ENCODE results near the gene ZNF496. TPM values are rescaled to one million over a fixed set of nuclear protein-coding genes. Genes with fewer than 3 reads are reported as not detected.
"Not testable (repeated sequence)": the region's sequence is repeated elsewhere in the genome, so short reads cannot be mapped to it uniquely, and the experiment has no call there.

The ZNF496 gene
- total RNA-seq, 1 experiment from 2014 or later: 36.4 TPM

- H3K27me3 ChIP-seq (replicated peaks; ENCODE audit: control insufficient read depth, insufficient read depth, low read length): no peaks in the 10 kb centered on the region
- Mint-ChIP-seq H3K36me3 (ENCODE audit: insufficient read depth, unreplicated experiment) (no peaks in the 10 kb centered on the region), H3K4me3 (ENCODE audit: unreplicated experiment) (no peak overlapping the region), H3K4me1 (ENCODE audit: low read depth, unreplicated experiment) (no peaks in the 10 kb centered on the region), H3K27me3 (ENCODE audit: insufficient read depth, unreplicated experiment) (no peaks in the 10 kb centered on the region), H3K9me3 (ENCODE audit: unreplicated experiment) (peaks cover 30% of the 10 kb centered on the region), H3K27ac (ENCODE audit: unreplicated experiment) (no peak overlapping the region)
- intact Hi-C loops (cut with micrococcal nuclease; ENCODE audit: unreplicated experiment): no loop called here
- no peak overlapping the region for H3K4me3 ChIP-seq (ENCODE audit: low read depth, low read length)
- DNase-seq: no peak
- TF ChIP-seq CTCF (IDR thresholded peaks at IDR 0.05; ENCODE audit: insufficient read depth in 1 of 2, low read depth in 1 of 2, low read length in 1 of 2, severe bottlenecking in 1 of 2, unreplicated experiment in 1 of 2): no peak
- ChIA-PET CTCF (no interaction called here), POLR2A (no interaction called here)
- H3K4me1 ChIP-seq: no peaks in the 10 kb centered on the region
- H3K9me3 ChIP-seq: peaks cover 3% of the 10 kb centered on the region; the same call in 1 of the 2 replicates
- H3K36me3 ChIP-seq (ENCODE audit: control insufficient read depth, insufficient read depth, low read length): no peaks in the 10 kb centered on the region
- no TSS peak for BruUV-seq (replicated peaks)
Measured at GRCh38 chr1:247268390-247269045, 63.1 kb downstream of the ZNF496 start.

GRCh38 chr1:247266053-247266452 is 65.6 kb downstream of the ZNF496 start:
- POLR2A ChIA-PET: interaction anchor here (0.6 kb wide), 1 partner anchor 188 kb away, joined by 3 read pairs; the partner anchor contains the start of gene ZNF670
- H3K36me3 ChIP-seq (ENCODE audit: control insufficient read depth, insufficient read depth, low read length): no peaks in the 10 kb centered on the region
- no peaks in the 10 kb centered on the region for H3K27me3 ChIP-seq (replicated peaks; ENCODE audit: control insufficient read depth, insufficient read depth, low read length)
- no TSS peak for BruUV-seq (replicated peaks)
- H3K9me3 ChIP-seq: peaks cover 4% of the 10 kb centered on the region; the same call in 1 of the 2 replicates
- TF ChIP-seq CTCF (IDR thresholded peaks at IDR 0.05; ENCODE audit: insufficient read depth in 1 of 2, low read depth in 1 of 2, low read length in 1 of 2, severe bottlenecking in 1 of 2, unreplicated experiment in 1 of 2): no peak
- H3K27ac Mint-ChIP-seq (ENCODE audit: unreplicated experiment): no peak overlapping the region
- CTCF ChIA-PET: no interaction called here
- intact Hi-C loops (cut with micrococcal nuclease; ENCODE audit: unreplicated experiment): no loop called here
- no peak for DNase-seq
- H3K4me1 Mint-ChIP-seq (ENCODE audit: low read depth, unreplicated experiment): no peaks in the 10 kb centered on the region
- H3K4me1 ChIP-seq: no peaks in the 10 kb centered on the region
- H3K4me3 ChIP-seq (ENCODE audit: low read depth, low read length): no peak overlapping the region
- peaks cover 19% of the 10 kb centered on the region for H3K9me3 Mint-ChIP-seq (ENCODE audit: unreplicated experiment)
- H3K4me3 Mint-ChIP-seq (ENCODE audit: unreplicated experiment): no peak overlapping the region
- H3K27me3 Mint-ChIP-seq (ENCODE audit: insufficient read depth, unreplicated experiment): no peaks in the 10 kb centered on the region
- H3K36me3 Mint-ChIP-seq (ENCODE audit: insufficient read depth, unreplicated experiment): no peaks in the 10 kb centered on the region

GRCh38 chr1:247255772-247256171 is 75.9 kb downstream of the ZNF496 start, which contains the start of gene VN1R5:
Gene VN1R5, plus strand, starts transcription at chr1:247256072.
- H3K27ac Mint-ChIP-seq (ENCODE audit: unreplicated experiment); H3K4me1 ChIP-seq; POLR2A ChIA-PET; CTCF ChIA-PET; H3K27me3 Mint-ChIP-seq (ENCODE audit: insufficient read depth, unreplicated experiment); BruUV-seq (replicated peaks); H3K4me1 Mint-ChIP-seq (ENCODE audit: low read depth, unreplicated experiment); H3K4me3 Mint-ChIP-seq (ENCODE audit: unreplicated experiment); H3K27me3 ChIP-seq (replicated peaks; ENCODE audit: control insufficient read depth, insufficient read depth, low read length); H3K36me3 Mint-ChIP-seq (ENCODE audit: insufficient read depth, unreplicated experiment); H3K9me3 ChIP-seq; H3K4me3 ChIP-seq (ENCODE audit: low read depth, low read length); DNase-seq; H3K36me3 ChIP-seq (ENCODE audit: control insufficient read depth, insufficient read depth, low read length): not testable (repeated sequence)
- peaks cover 19% of the 10 kb centered on the region for H3K9me3 Mint-ChIP-seq (ENCODE audit: unreplicated experiment)
- intact Hi-C loops (cut with micrococcal nuclease; ENCODE audit: unreplicated experiment): loop anchor here (5.0 kb wide), 1 partner anchor 43 kb away; no protein-coding TSS in a partner anchor
